Hepatic stellate cell (primary cell): ENCODE measurements around the gene MOB1B.
"Not testable (repeated sequence)": the region's sequence is repeated elsewhere in the genome, so short reads cannot be mapped to it uniquely, and the experiment has no call there.

Experiments used
- DNase-seq: peaks from one replicate; pipeline ENCODE4 v3.0.0; 2011; ENCODE audit warnings: low spot score

Gene MOB1B

GRCh38 chr4:70901984-70902576 lies at the start of gene MOB1B:
TSS of gene MOB1B (plus strand) at chr4:70902369. CDS start at chr4:70902537, 168 bp downstream.
- DNase-seq: peak; percentile 91

- DNase-seq: no peak
Measured at GRCh38 chr4:70855464-70855863, 46.7 kb upstream of the MOB1B start.

GRCh38 chr4:70858454-70858853 lies 43.7 kb upstream of the MOB1B start:
- no peak for DNase-seq

- no peak for DNase-seq
Measured at GRCh38 chr4:70859066-70859465, 43.1 kb upstream of the MOB1B start.

- DNase-seq: no peak
Measured at GRCh38 chr4:70863099-70863790, 38.9 kb upstream of the MOB1B start.

GRCh38 chr4:70868778-70869177 lies 33.4 kb upstream of the MOB1B start:
- no peak for DNase-seq

- DNase-seq: no peak
Measured at GRCh38 chr4:70873216-70873615, 29.0 kb upstream of the MOB1B start.

- DNase-seq: no peak
Measured at GRCh38 chr4:70874268-70875156, 27.7 kb upstream of the MOB1B start.

GRCh38 chr4:70877556-70877955 lies 24.6 kb upstream of the MOB1B start:
- no peak for DNase-seq

- no peak for DNase-seq
Measured at GRCh38 chr4:70880739-70881138, 21.4 kb upstream of the MOB1B start.

GRCh38 chr4:70885174-70885573 lies 17.0 kb upstream of the MOB1B start:
- DNase-seq: no peak

- DNase-seq: no peak
Measured at GRCh38 chr4:70892086-70892769, 9.9 kb upstream of the MOB1B start.

- no peak for DNase-seq
Measured at GRCh38 chr4:70893790-70894189, 8.4 kb upstream of the MOB1B start.

GRCh38 chr4:70895405-70895804 lies 6.8 kb upstream of the MOB1B start:
- DNase-seq: peak; percentile 62

GRCh38 chr4:70895811-70896491 lies 6.2 kb upstream of the MOB1B start:
- no peak for DNase-seq

- not testable (repeated sequence) for DNase-seq
Measured at GRCh38 chr4:70898581-70898980, 3.6 kb upstream of the MOB1B start.

GRCh38 chr4:70901607-70901983 lies 574 bp upstream of the MOB1B start:
- DNase-seq: no peak

- peak; percentile 69 for DNase-seq
Measured at GRCh38 chr4:70902577-70903290, 565 bp downstream of the MOB1B start.

GRCh38 chr4:70903291-70903603 lies 1.1 kb downstream of the MOB1B start:
- no peak for DNase-seq

- DNase-seq: no peak
Measured at GRCh38 chr4:70908993-70909556, 6.9 kb downstream of the MOB1B start.

GRCh38 chr4:70914000-70914399 lies 11.8 kb downstream of the MOB1B start:
- no peak for DNase-seq
